B cell (primary cell): Measurements from ENCODE around the gene TP53AIP1. TPM values are rescaled to one million over a fixed set of nuclear protein-coding genes. Genes with fewer than 3 reads are reported as not detected.

Source experiments
- ATAC-seq: fragments of 200-7000 bp; cut with Tn5 transposase; one replicate; pipeline ENCODE4 v1.10.0; 2021; ENCODE audit warnings: low read depth, mild to moderate bottlenecking, moderate number of reproducible peaks, moderate library complexity
- CTCF ChIA-PET: fragments of 350-600 bp; sonication (Branson Sonifier 250); formaldehyde crosslinking; loops from one replicate; lab custom pipeline; 2021; ENCODE audit warnings: antibody characterized with exemption, inconsistent platforms; lab: Charles Lee
- POLR2A ChIA-PET: fragments of 350-600 bp; sonication (Branson Sonifier 250); formaldehyde crosslinking; loops from one replicate; lab custom pipeline; 2021; ENCODE audit warnings: antibody characterized with exemption; lab: Charles Lee
- DNase-seq: peaks from one replicate; pipeline ENCODE4 v3.0.0; 2013
- H2AFZ ChIP-seq: 2 replicates; pipeline ENCODE4 v1.6.1; 2012; ENCODE audit warnings: mild to moderate bottlenecking, low read depth, low read length; ENCODE audit not compliant: insufficient read depth, poor library complexity, severe bottlenecking
- H3K27ac ChIP-seq, 2 donors: 1 replicate in 1 of 2; 2 replicates in 1 of 2; pipeline ENCODE4 v1.5.1; 2012 to 2013; ENCODE audit warnings: low read length in 2 of 2, mild to moderate bottlenecking in 2 of 2, moderate library complexity in 1 of 2
- H3K27me3 ChIP-seq, 4 experiments: fragments of 200-600 bp in 1 of 4; sonication (generic) in 1 of 4; replicated peaks in 1 of 4; 1 replicate in 2 of 4; 2 replicates in 2 of 4; pipeline versions ENCODE4 v1.6.1 to v1.7.0; 2013 to 2016; ENCODE audit warnings: low read length in 3 of 4, mild to moderate bottlenecking in 2 of 4, mixed read lengths in 1 of 4, moderate library complexity in 1 of 4; ENCODE audit not compliant: insufficient read depth in 4 of 4, control insufficient read depth in 3 of 4; ENCODE audit errors: control extremely low read depth in 1 of 4
- H3K36me3 ChIP-seq, 2 experiments: replicated peaks in 1 of 2; 1 replicate in 1 of 2; 2 replicates in 1 of 2; pipeline versions ENCODE4 v1.6.1 to v1.7.1; 2013; ENCODE audit warnings: low read length in 1 of 2; ENCODE audit not compliant: insufficient read depth in 2 of 2, control insufficient read depth in 1 of 2; ENCODE audit errors: control extremely low read depth in 1 of 2, extremely low read depth in 1 of 2
- H3K4me1 ChIP-seq, 2 donors: fragments of 200-600 bp in 1 of 2; sonication (generic) in 1 of 2; 1 replicate in 1 of 2; 2 replicates in 1 of 2; pipeline versions ENCODE4 v1.5.1 to v1.6.1; 2013 to 2017; ENCODE audit warnings: low read length in 2 of 2; ENCODE audit not compliant: control insufficient read depth in 2 of 2, insufficient read depth in 2 of 2
- H3K4me2 ChIP-seq: replicated peaks from 2 replicates; pipeline ENCODE3; 2012; ENCODE audit warnings: mild to moderate bottlenecking, low read depth, low read length; ENCODE audit not compliant: poor library complexity, severe bottlenecking
- H3K4me3 ChIP-seq, 5 experiments: fragments of 200-600 bp in 1 of 5; sonication (generic) in 1 of 5; 1 replicate in 3 of 5; 2 replicates in 2 of 5; pipeline versions ENCODE4 v1.5.1 to v1.7.0; 2011 to 2016; ENCODE audit warnings: low read length in 4 of 5, mild to moderate bottlenecking in 4 of 5, low read depth in 2 of 5, control low read depth in 1 of 5, moderate library complexity in 1 of 5; ENCODE audit not compliant: insufficient read depth in 1 of 5; ENCODE audit errors: control extremely low read depth in 1 of 5, extremely low read depth in 1 of 5
- H3K79me2 ChIP-seq: fragments of 200-600 bp; sonication (generic); one replicate; pipeline ENCODE4 v1.6.0; 2016; ENCODE audit warnings: low read length; ENCODE audit not compliant: control insufficient read depth, insufficient read depth
- H3K9ac ChIP-seq: fragments of 200-600 bp; sonication (generic); 2 replicates; pipeline ENCODE4 v1.6.1; 2017; ENCODE audit warnings: mild to moderate bottlenecking, low read length, moderate library complexity
- H3K9me3 ChIP-seq, 3 donors: one replicate each; pipeline versions ENCODE4 v1.6.1 to v1.7.1; 2013; ENCODE audit warnings: low read length in 2 of 3; ENCODE audit not compliant: control insufficient read depth in 2 of 3, insufficient read depth in 1 of 3; ENCODE audit errors: control extremely low read depth in 1 of 3
- H4K20me1 ChIP-seq: 2 replicates; pipeline ENCODE4 v1.6.0; 2012; ENCODE audit warnings: mild to moderate bottlenecking, low read length; ENCODE audit not compliant: insufficient read depth, control insufficient read depth, poor library complexity, severe bottlenecking
- H3K27ac Mint-ChIP-seq: one replicate; pipeline ENCODE4 v1.8.0; 2021; ENCODE audit warnings: mixed read lengths
- H3K27me3 Mint-ChIP-seq: one replicate; pipeline ENCODE4 v1.8.0; 2021; ENCODE audit warnings: mixed read lengths
- H3K4me1 Mint-ChIP-seq: one replicate; pipeline ENCODE4 v1.8.0; 2021; ENCODE audit warnings: mixed read lengths
- H3K4me3 Mint-ChIP-seq: one replicate; pipeline ENCODE4 v1.8.0; 2021; ENCODE audit warnings: mixed read lengths
- H3K9me3 Mint-ChIP-seq: one replicate; pipeline ENCODE4 v1.8.0; 2022; ENCODE audit warnings: mixed read lengths; ENCODE audit not compliant: insufficient read depth
- EZH2 ChIP-seq: IDR thresholded peaks from 2 replicates; pipeline ENCODE4 v1.6.1; 2012; ENCODE audit warnings: borderline replicate concordance, low read depth, mild to moderate bottlenecking, moderate library complexity, low read length; ENCODE audit not compliant: insufficient read depth, poor library complexity, severe bottlenecking
- WGBS: methylation state at CpG from one replicate; pipeline ENCODE4 v1.1.5; 2013; ENCODE audit warnings: missing lambda C conversion rate; ENCODE audit not compliant: insufficient coverage; 5-methylcytosine and 5-hydroxymethylcytosine counted together
- intact Hi-C: fragments of 100-400 bp; cut with micrococcal nuclease; formaldehyde crosslinking; loops from one replicate; pipeline ENCODE4 v1.10.0; 2022
- polyA plus RNA-seq: library from polyadenylated mRNA; depleted of rRNA; stranded (reverse); fragments of >200 nt; gene quantifications from 2 replicates; pipeline ENCODE4 v1.2.3, GENCODE V29; 2012
- total RNA-seq, 2 donors: library from RNA; stranded (reverse); fragments of 120-200 nt in 1 of 2; gene quantifications; 1 replicate in 1 of 2; 2 replicates in 1 of 2; pipeline versions ENCODE4 v1.2.3 to v1.2.4, GENCODE V29; 2013 to 2022
- TF ChIP-seq, protein P1 (sequence below): fragments of 200-600 bp; IDR thresholded peaks from one replicate; pipeline ENCODE4 v1.8.0; 2022; ENCODE audit warnings: antibody characterized with exemption, mild to moderate bottlenecking

Gene TP53AIP1
- total and polyA plus RNA-seq, 2 donors (not counting 1 experiment from before 2014, with no cell fraction given): 0.04 to 0.12 TPM

DNA sequence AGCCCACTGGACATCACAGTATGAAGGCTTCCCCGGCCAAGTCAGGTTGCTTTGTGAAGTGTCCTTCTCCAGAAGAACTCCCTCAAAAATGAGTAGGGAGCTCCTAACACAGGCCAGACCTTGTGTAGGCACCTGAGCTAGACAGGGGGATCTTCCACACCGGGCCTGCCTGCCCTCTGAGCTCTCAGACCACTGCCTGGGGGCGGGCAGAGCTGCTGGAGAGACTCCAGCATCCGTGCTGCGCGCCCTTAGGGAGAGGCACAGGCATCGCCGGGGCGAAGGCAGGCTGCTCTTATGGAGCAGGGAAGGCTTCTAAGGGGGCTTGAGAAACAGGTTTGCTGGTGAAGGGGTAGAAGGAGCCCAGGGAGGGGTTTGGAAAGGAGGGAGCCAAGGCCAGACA lies 47.1 kb downstream of the TP53AIP1 start:
- no peak overlapping the region for H3K27ac Mint-ChIP-seq
- Histone ChIP-seq H3K36me3 (no peaks in the 10 kb centered on the region), H3K4me2 (no peak overlapping the region), H4K20me1 (no peaks in the 10 kb centered on the region), H2AFZ (no peak overlapping the region), H3K9me3 (peaks cover 0 to 7% (median 0%) of the 10 kb centered on the region in 3 donors), H3K27me3 (peaks cover 0 to 76% (median 56%) of the 10 kb centered on the region in 4 experiments), H3K27ac (no peak overlapping the region), H3K4me3 (no peak overlapping the region), H3K9ac (no peak overlapping the region), H3K79me2 (no peaks in the 10 kb centered on the region), H3K4me1 (peaks cover 23 to 26% of the 10 kb centered on the region in 2 donors)
- ChIA-PET CTCF (no interaction called here), POLR2A (no interaction called here)
- peaks cover 78% of the 10 kb centered on the region for H3K27me3 Mint-ChIP-seq
- H3K4me3 Mint-ChIP-seq: no peak overlapping the region
- DNase-seq: no peak
- 96% methylated on average over 9 of the region's 9 CpGs for WGBS
- intact Hi-C loops: no loop called here
- H3K9me3 Mint-ChIP-seq: no peaks in the 10 kb centered on the region
- H3K4me1 Mint-ChIP-seq: peaks cover 26% of the 10 kb centered on the region
- ATAC-seq: no peak
- TF ChIP-seq, protein P1, sequence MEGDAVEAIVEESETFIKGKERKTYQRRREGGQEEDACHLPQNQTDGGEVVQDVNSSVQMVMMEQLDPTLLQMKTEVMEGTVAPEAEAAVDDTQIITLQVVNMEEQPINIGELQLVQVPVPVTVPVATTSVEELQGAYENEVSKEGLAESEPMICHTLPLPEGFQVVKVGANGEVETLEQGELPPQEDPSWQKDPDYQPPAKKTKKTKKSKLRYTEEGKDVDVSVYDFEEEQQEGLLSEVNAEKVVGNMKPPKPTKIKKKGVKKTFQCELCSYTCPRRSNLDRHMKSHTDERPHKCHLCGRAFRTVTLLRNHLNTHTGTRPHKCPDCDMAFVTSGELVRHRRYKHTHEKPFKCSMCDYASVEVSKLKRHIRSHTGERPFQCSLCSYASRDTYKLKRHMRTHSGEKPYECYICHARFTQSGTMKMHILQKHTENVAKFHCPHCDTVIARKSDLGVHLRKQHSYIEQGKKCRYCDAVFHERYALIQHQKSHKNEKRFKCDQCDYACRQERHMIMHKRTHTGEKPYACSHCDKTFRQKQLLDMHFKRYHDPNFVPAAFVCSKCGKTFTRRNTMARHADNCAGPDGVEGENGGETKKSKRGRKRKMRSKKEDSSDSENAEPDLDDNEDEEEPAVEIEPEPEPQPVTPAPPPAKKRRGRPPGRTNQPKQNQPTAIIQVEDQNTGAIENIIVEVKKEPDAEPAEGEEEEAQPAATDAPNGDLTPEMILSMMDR: no peak
- TF ChIP-seq EZH2: no peak

DNA sequence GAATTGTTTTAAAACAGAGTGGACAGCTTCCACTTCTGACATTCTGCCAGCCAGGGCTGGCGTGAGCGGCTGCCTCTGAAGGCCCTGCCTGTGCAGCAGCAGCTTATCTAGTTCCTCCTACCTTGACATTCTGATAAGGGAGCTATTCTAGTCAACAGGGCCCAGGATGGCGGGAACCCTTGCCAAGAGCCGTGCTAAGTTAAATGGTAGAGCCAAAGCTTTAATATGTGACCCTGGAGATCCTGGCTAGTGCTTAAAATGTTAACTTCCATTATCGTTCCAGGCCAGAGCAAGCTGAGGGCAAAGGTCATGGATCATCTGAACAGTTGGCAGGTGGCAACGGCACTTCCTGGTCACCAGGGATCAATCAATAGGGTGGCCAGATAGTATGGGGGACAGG lies 48.0 kb downstream of the TP53AIP1 start:
- Histone ChIP-seq H3K27me3 (peaks cover 0 to 77% (median 57%) of the 10 kb centered on the region in 4 experiments), H3K4me3 (no peak overlapping the region), H3K9me3 (peaks cover 0 to 10% (median 0%) of the 10 kb centered on the region in 3 donors), H3K36me3 (no peaks in the 10 kb centered on the region), H2AFZ (no peak overlapping the region), H4K20me1 (no peaks in the 10 kb centered on the region), H3K27ac (no peak overlapping the region), H3K9ac (no peak overlapping the region), H3K79me2 (no peaks in the 10 kb centered on the region), H3K4me1 (peaks cover 31 to 35% of the 10 kb centered on the region in 2 donors), H3K4me2 (no peak overlapping the region)
- Mint-ChIP-seq H3K9me3 (no peaks in the 10 kb centered on the region), H3K4me1 (peaks cover 31% of the 10 kb centered on the region), H3K4me3 (no peak overlapping the region), H3K27me3 (peaks cover 71% of the 10 kb centered on the region), H3K27ac (no peak overlapping the region)
- 84% methylated on average over 5 of the region's 6 CpGs for WGBS
- POLR2A ChIA-PET: no interaction called here
- CTCF ChIA-PET: interaction anchor here (1.0 to 1.1 kb wide), 2 partner anchors 10 to 12 kb away, joined by 3 to 5 read pairs; no protein-coding TSS in a partner anchor
- TF ChIP-seq, protein P1: no peak
- no peak for TF ChIP-seq EZH2
- intact Hi-C loops: no loop called here
- ATAC-seq (no peak), DNase-seq (no peak)
